ENCODE measurements around the gene PRPH.
"Not testable (repeated sequence)": the region's sequence is repeated elsewhere in the genome, so short reads cannot be mapped to it uniquely, and the experiment has no call there.

Gene PRPH

DNA sequence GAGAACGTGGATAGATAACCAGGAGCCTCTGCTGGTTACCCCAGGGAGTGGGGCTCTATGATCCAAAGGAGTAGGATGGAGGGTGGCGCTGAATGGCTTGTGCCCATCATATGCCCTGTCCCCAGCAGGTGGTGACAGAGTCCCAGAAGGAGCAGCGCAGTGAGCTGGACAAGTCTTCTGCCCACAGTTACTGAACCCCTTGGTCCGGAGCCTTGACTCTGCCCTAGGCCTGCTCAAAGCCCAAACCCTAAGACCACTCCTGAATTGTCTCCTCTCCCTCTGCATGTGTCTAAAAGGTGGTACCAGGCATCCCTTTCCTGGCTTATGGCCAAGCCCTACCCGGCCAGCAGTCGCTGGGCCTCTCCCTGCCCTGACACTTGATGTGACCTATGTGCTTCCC is 3.2 kb downstream of the PRPH start:
- peak; percentile 2 for DNase-seq (ENCODE audit: low read depth, low spot score)

DNA sequence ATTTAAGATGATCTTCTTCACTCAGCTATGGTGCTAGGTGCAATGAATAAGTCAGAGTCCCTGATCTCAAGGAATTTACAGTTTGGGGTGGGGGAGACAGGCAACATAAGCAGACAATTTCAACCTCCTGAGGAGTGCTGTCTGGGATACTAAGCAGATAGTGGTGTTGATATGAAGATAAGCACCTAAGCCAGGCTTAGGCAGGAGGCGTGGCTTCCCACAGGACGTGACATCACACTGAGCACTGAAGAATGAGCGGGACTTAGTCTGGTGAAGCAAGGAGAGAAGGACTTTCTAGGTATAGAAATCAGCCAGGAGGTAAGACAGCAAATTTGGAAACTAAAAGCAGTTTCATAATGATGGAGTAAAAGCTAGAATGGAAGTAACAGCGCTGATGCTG is 6.8 kb downstream of the PRPH start:
- peak; percentile 49 for DNase-seq (ENCODE audit: low read depth, low spot score)

DNA sequence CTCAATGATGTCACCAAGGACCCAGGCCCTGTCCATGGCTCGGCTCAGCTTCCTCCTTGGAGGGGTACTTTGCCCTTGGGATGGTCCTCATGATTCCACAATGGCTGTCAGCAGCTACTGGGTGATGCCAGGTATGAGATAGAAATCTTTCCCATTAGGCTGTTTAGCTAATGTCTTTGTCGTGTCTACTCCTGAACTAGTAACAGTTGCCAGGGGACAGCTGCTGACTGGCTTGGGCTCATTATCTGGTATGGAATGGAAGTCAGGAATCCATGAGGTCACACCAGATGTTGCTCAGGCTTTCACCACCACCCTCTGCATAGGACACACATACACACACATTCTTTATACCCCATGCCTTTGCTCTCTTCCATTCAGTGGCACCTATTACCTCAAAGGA is 9.2 kb downstream of the PRPH start:
- DNase-seq (ENCODE audit: low read depth, low spot score): no peak

DNA sequence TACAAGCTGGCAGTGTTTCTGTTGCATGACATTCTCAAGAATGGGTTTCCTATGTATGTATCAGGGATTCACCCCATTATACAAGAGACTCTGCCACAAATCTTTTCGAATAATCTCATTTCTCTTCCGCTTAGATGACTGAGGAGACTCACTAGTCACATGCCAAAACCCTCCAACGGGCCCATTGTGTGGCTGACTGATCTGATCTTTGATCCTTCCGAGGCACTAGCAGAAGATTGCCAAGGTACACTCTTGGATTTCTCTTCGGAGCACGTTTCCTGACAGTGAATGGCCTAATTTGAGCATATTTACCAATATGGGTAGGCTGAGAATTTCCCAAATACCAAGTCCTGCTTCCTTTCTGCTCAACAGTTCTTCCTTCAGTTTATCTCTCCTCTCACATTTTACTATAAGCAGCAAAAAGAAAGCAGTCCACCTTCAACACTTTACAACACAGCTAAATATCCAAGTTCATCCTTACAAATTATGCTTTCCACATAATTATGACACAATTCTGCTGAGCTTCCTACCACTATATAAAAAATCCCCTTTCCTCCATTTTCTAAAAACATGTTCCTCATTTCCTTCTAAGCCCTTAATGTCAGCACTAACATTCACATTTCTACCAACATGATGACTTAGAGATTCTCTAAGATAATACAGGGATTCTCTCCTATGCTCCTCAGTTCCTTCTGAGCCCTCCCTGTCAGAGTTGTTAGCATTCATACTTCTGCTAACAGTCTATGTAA is 11.0 kb downstream of the PRPH start:
- DNase-seq (ENCODE audit: low read depth, low spot score): no peak

- DNase-seq (ENCODE audit: low read depth, low spot score): no peak
These were observed 14.4 kb downstream of the PRPH start for GRCh38 chr12:49309386-49309785.

- not testable (repeated sequence) for DNase-seq (ENCODE audit: low read depth, low spot score)
These were observed 15.6 kb downstream of the PRPH start for GRCh38 chr12:49310451-49311000.

- DNase-seq (ENCODE audit: low read depth, low spot score): no peak
These were observed 19.9 kb downstream of the PRPH start for GRCh38 chr12:49314811-49315210.

- not testable (repeated sequence) for DNase-seq (ENCODE audit: low read depth, low spot score)
These were observed 22.2 kb downstream of the PRPH start for GRCh38 chr12:49317118-49317517.

- DNase-seq (ENCODE audit: low read depth, low spot score): not testable (repeated sequence)
These were observed 25.6 kb downstream of the PRPH start for GRCh38 chr12:49320411-49321103.

GRCh38 chr12:49322367-49322707 is 27.4 kb downstream of the PRPH start:
- DNase-seq (ENCODE audit: low read depth, low spot score): no peak

GRCh38 chr12:49322708-49323523 is 28.0 kb downstream of the PRPH start, which contains the start of gene TROAP:
Gene TROAP, plus strand, starts transcription at chr12:49323255. Its CDS starts 354 bp downstream, at chr12:49323609.
- peak; percentile 99 for DNase-seq (ENCODE audit: low read depth, low spot score)

DNA sequence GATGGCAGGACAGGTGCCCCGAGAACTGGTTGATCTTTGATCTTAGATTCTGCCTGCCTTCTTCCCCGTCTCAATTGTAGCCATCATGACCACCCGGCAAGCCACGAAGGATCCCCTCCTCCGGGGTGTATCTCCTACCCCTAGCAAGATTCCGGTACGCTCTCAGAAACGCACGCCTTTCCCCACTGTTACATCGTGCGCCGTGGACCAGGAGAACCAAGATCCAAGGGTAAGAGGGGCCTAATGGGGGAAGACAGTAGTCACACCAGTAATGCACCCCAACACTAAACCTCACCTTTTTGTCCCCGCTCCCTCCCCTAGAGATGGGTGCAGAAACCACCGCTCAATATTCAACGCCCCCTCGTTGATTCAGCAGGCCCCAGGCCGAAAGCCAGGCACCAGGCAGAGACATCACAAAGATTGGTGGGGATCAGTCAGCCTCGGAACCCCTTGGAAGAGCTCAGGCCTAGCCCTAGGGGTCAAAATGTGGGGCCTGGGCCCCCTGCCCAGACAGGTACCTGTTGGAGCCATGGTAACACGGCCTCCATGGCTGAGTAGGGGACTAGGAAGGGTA is 28.7 kb downstream of the PRPH start:
- DNase-seq (ENCODE audit: low read depth, low spot score): no peak

- no peak for DNase-seq (ENCODE audit: low read depth, low spot score)
These were observed 30.7 kb downstream of the PRPH start for GRCh38 chr12:49325606-49326005.

- no peak for DNase-seq (ENCODE audit: low read depth, low spot score)
These were observed 32.4 kb downstream of the PRPH start for GRCh38 chr12:49327368-49327767.

DNA sequence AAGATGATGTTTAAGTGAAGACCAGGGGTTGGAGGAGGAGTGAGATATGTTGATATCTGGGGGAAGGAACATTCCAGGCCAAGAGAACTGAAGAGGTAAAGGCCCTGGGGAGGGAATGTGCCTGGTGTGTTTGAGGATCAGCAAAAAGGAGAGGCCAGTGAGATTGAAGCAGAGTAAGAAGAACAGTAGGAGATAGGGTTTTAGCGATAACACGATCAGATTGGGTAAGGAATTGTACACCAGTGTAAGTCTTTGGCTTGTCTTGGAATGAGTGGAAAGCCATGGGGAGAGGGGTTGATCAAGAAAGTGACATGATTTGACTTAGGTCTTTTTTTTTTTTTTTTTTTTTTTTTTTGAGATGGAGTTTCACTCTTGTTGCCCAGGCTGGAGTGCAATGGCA is 32.9 kb downstream of the PRPH start:
- DNase-seq (ENCODE audit: low read depth, low spot score): no peak

DNA sequence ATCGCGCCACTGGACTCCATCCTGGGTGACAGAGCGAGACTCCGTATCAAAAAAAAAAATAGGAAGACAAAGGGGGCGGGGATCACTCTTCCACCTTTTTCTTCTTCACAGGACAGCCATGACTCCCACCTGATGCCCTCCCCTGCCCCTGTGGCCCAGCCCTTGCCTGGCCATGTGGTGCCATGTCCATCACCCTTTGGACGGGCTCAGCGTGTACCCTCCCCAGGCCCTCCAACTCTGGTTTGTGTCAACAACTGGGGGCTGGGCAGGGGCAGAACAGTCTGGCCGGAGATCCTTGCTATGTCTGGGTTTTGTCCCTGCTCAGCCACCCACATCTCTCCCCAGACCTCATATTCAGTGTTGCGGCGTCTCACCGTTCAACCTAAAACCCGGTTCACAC is 33.9 kb downstream of the PRPH start:
- no peak for DNase-seq (ENCODE audit: low read depth, low spot score)

- no peak for DNase-seq (ENCODE audit: low read depth, low spot score)
These were observed 35.2 kb downstream of the PRPH start for GRCh38 chr12:49330032-49330619.

DNA sequence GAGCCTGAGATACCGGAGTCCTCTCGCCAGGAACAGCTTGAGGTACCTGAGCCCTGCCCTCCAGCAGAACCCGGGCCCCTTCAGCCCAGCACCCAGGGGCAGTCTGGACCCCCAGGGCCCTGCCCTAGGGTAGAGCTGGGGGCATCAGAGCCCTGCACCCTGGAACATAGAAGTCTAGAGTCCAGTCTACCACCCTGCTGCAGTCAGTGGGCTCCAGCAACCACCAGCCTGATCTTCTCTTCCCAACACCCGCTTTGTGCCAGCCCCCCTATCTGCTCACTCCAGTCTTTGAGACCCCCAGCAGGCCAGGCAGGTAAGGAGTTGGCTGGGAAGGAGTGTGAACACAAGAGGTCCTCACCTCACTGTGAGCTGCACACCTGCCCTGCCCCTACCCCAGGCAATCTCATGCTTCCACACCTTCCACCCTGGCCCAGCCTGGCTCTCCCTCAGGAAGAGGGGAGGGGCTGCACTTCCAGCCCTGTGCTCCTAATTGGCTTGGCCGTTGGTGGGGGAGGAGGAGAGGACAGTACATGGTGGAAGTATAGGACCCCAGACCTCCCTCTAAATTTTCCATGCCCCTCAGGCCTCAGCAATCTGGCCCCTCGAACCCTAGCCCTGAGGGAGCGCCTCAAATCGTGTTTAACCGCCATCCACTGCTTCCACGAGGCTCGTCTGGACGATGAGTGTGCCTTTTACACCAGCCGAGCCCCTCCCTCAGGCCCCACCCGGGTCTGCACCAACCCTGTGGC is 35.9 kb downstream of the PRPH start:
- no peak for DNase-seq (ENCODE audit: low read depth, low spot score)

- peak; percentile 86 for DNase-seq (ENCODE audit: low read depth, low spot score)
These were observed 36.7 kb downstream of the PRPH start for GRCh38 chr12:49331380-49332222.

GRCh38 chr12:49332441-49332861 is 37.5 kb downstream of the PRPH start:
- no peak for DNase-seq (ENCODE audit: low read depth, low spot score)

Data from ELF-1 (cell line).